Measurements from ENCODE around the gene BEST1.

Gene BEST1

GRCh38 chr11:61950035-61950547 lies at the start of gene BEST1:
Gene BEST1, plus strand, starts transcription at chr11:61950351. Its CDS starts 1,456 bp downstream, at chr11:61951807.
- no peak for DNase-seq (ENCODE audit: low spot score)
- in situ Hi-C loops (cut with MboI; ENCODE audit: low sequenced_read_pairs, unreplicated experiment), result no loop called here
- TF ChIP-seq, protein P1, sequence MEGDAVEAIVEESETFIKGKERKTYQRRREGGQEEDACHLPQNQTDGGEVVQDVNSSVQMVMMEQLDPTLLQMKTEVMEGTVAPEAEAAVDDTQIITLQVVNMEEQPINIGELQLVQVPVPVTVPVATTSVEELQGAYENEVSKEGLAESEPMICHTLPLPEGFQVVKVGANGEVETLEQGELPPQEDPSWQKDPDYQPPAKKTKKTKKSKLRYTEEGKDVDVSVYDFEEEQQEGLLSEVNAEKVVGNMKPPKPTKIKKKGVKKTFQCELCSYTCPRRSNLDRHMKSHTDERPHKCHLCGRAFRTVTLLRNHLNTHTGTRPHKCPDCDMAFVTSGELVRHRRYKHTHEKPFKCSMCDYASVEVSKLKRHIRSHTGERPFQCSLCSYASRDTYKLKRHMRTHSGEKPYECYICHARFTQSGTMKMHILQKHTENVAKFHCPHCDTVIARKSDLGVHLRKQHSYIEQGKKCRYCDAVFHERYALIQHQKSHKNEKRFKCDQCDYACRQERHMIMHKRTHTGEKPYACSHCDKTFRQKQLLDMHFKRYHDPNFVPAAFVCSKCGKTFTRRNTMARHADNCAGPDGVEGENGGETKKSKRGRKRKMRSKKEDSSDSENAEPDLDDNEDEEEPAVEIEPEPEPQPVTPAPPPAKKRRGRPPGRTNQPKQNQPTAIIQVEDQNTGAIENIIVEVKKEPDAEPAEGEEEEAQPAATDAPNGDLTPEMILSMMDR (IDR thresholded peaks at IDR 0.05; ENCODE audit: borderline replicate concordance, control extremely low read depth, extremely low read depth, insufficient read depth, missing control alignments), result no peak

DNA sequence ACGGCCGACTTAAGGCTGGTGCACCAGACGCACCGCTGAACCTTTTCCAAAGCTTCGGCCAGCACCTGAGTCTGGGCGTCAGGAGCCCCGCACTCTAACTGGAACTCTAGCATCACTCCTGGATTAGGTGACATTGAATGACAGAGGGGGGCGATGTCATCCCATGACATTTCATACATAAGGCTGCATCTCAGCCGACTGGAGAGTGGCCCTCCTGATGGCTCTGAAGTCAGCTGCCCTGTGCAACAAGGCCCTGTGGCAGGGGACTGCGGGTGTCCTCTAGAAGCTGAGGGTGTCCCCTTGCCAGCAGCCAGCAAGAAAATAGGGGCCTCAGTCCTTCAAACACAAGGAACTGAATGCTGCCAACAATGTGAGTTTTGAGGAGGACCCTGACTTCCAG lies 48.8 kb upstream of the BEST1 start:
- TF ChIP-seq, protein P1 (IDR thresholded peaks at IDR 0.05; ENCODE audit: borderline replicate concordance, control extremely low read depth, extremely low read depth, insufficient read depth, missing control alignments), result no peak
- in situ Hi-C loops (cut with MboI; ENCODE audit: low sequenced_read_pairs, unreplicated experiment), result no loop called here

GRCh38 chr11:61902313-61902712 lies 47.8 kb upstream of the BEST1 start:
- in situ Hi-C loops (cut with MboI; ENCODE audit: low sequenced_read_pairs, unreplicated experiment), result no loop called here
- TF ChIP-seq, protein P1 (IDR thresholded peaks at IDR 0.05; ENCODE audit: borderline replicate concordance, control extremely low read depth, extremely low read depth, insufficient read depth, missing control alignments), result no peak

More for the DNA sequence above, 48.8 kb upstream of the BEST1 start:
- DNase-seq (ENCODE audit: low spot score), result no peak

GRCh38 chr11:61903845-61904244 lies 46.3 kb upstream of the BEST1 start:
- in situ Hi-C loops (cut with MboI; ENCODE audit: low sequenced_read_pairs, unreplicated experiment), result no loop called here
- TF ChIP-seq, protein P1 (IDR thresholded peaks at IDR 0.05; ENCODE audit: borderline replicate concordance, control extremely low read depth, extremely low read depth, insufficient read depth, missing control alignments), result no peak
- no peak for DNase-seq (ENCODE audit: low spot score)

More at GRCh38 chr11:61902313-61902712, 47.8 kb upstream of the BEST1 start:
- DNase-seq (ENCODE audit: low spot score), result no peak

GRCh38 chr11:61904539-61905048 lies 45.6 kb upstream of the BEST1 start:
- in situ Hi-C loops (cut with MboI; ENCODE audit: low sequenced_read_pairs, unreplicated experiment), result no loop called here
- DNase-seq (ENCODE audit: low spot score), result no peak

DNA sequence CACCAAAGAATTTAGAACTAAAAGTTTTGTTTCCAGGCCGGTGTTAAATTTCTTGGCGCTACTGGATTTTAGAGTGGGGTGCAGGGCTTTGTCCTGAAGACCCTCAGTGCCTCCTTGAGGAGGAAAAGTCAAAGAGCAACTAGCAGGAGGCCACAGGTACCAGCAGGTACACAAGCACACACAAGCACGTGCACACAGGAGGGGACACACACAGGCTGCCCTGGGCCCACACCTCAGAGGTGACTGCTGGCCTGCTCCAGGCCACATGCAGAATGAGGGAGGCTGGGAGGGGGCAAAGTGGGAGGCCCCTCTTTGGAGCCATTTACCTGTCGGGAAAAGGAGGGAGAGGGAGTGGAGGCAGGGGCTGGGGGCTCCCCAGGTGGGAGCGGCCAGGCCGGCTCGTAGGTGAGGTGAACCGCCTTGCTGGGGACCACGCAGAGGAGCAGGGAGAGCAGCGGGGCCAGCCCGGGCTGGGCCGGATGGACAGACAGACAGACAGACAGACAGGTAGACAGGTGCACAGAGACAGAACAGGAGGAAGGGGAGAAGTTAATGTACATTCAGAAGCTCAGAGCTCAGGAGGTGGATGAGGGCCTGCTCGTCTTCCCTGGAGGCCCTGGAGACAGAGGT lies 45.0 kb upstream of the BEST1 start:
- in situ Hi-C loops (cut with MboI; ENCODE audit: low sequenced_read_pairs, unreplicated experiment), result no loop called here
- DNase-seq (ENCODE audit: low spot score), result no peak
- TF ChIP-seq, protein P1 (IDR thresholded peaks at IDR 0.05; ENCODE audit: borderline replicate concordance, control extremely low read depth, extremely low read depth, insufficient read depth, missing control alignments), result no peak

More at GRCh38 chr11:61904539-61905048, 45.6 kb upstream of the BEST1 start:
- TF ChIP-seq, protein P1 (IDR thresholded peaks at IDR 0.05; ENCODE audit: borderline replicate concordance, control extremely low read depth, extremely low read depth, insufficient read depth, missing control alignments), result no peak

All from GM13976 (cell line).